Mucosa of gallbladder (tissue), 1 donor: ENCODE measurements around the gene NRARP. TPM values are rescaled to one million over a fixed set of nuclear protein-coding genes. Genes with fewer than 3 reads are reported as not detected.
A peak's percentile ranks its signal among the peaks of the same experiment; 100 is the strongest.
"Not testable (repeated sequence)": the region's sequence is repeated elsewhere in the genome, so short reads cannot be mapped to it uniquely, and the experiment has no call there.

Source experiments
- DNase-seq: peaks from one replicate; pipeline ENCODE4 v3.0.0-alpha.2; 2020; ENCODE audit warnings: low spot score
- total RNA-seq: library from RNA; stranded (reverse); gene quantifications from one replicate; pipeline ENCODE4 v1.2.1, GENCODE V29; 2021
- donor health status: DM: no; HTN: no; CAD: no.

NRARP gene
- total RNA-seq, result 124 TPM

- peak; percentile 93 for DNase-seq
Measured at GRCh38 chr9:137302118-137302448, at the start of gene NRARP. Gene NRARP, minus strand, starts transcription at chr9:137302271. Its CDS starts 343 bp downstream, at chr9:137301928.

- DNase-seq, result no peak
Measured at GRCh38 chr9:137350696-137351584, 48.9 kb upstream of the NRARP start.

DNA sequence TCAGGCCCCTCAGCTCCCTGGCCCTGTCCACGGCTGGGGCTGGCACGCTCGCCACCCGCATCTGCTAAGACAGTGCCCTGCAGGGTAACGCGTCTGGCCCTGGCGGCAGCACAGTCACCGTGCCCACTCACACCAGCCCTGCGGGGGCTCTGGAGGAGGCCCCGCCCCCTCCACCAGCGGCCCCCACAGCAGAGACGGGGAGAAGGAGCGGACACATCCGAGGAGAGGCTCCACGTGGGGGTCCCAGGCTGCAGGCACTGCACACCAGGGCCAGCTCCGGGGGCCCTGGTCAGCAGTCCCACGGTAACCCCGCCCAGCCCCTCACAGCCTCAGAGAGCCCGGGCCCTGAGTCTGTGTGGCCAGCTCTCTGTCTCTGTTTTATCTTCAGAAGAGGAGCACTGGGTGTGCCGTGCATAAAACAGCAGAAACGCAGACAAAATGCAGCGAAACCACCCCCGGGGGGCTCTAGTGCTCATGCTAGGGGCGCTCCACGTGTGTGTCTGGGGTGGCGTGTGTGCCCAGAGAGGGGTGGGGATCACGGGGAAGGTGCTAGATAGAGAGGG is 47.5 kb upstream of the NRARP start:
- no peak for DNase-seq

DNA sequence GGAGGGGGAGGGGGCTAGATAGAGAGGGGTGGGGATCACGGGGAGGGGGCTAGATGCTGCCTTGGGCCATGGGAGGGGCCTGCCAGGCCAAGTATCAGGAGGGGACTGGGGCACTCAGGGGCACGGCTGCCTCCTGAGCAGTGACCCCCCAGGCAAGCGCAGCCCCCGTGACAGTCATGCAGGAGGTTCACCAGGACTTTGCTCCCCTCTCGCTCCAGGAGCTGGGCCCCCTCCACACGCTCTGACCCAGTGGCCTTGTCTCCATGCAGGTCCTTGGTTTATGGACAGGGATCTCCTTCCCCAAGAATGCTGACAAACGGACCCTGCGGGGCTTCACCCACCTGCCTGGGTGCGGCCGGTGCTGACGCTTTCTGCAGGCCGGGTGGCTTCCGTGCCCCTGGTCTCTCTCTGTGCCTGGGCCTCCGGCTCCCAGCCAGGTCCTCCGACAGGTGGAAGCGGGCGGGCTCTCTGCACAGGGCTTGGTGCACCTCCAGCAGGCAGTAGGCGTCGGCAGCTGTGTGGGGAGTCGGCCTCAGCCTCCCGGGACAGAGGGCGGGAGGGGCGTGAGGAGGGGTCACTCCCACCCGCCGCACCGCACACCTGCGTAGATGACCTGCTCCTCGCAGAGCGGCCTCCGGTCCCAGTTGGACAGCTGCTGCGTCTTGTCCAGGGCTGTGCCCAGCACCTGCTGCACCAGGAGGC is 46.8 kb upstream of the NRARP start:
- DNase-seq, result no peak

DNA sequence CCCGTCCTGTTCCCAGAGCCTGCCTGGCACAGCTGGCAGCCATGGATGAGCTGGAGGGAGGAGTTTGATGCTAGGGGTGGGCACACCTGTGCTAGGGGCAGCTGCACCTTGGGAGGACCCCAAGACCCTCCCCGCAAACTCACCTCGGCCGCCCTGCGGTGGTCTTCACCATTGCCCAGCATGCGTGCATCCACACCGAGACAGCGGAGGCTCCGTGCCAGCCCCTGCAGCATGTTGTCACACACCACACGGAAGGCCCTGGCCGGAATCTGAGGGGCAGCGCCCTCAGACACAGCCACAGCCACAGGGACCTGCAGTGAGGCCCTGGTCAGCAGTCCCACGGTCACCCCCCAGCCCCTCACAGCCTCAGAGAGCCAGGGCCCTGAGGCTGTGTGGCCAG is 45.9 kb upstream of the NRARP start:
- DNase-seq, result no peak

DNA sequence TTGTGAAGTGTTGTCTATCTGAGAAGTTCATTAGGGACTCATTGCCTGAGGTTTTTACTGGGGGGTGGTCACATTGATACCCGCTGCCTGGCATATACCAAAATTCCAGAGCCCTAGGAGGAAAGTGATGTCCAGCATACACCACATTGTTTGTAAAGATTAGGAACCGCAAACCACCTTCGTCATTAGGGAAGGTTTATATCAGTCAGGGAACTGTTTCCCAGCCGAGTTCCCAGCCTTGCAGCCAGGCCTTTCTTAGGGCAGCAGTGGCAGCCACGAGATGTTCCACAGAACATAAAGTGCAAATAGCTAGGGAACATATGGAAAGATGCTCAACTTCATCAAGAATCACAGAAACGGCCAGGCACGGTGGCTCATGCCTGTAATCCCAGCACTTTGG is 40.4 kb upstream of the NRARP start:
- DNase-seq, result no peak

GRCh38 chr9:137341227-137341626 is 39.2 kb upstream of the NRARP start:
- no peak for DNase-seq

- not testable (repeated sequence) for DNase-seq
Measured at GRCh38 chr9:137339908-137340462, 37.9 kb upstream of the NRARP start.

DNA sequence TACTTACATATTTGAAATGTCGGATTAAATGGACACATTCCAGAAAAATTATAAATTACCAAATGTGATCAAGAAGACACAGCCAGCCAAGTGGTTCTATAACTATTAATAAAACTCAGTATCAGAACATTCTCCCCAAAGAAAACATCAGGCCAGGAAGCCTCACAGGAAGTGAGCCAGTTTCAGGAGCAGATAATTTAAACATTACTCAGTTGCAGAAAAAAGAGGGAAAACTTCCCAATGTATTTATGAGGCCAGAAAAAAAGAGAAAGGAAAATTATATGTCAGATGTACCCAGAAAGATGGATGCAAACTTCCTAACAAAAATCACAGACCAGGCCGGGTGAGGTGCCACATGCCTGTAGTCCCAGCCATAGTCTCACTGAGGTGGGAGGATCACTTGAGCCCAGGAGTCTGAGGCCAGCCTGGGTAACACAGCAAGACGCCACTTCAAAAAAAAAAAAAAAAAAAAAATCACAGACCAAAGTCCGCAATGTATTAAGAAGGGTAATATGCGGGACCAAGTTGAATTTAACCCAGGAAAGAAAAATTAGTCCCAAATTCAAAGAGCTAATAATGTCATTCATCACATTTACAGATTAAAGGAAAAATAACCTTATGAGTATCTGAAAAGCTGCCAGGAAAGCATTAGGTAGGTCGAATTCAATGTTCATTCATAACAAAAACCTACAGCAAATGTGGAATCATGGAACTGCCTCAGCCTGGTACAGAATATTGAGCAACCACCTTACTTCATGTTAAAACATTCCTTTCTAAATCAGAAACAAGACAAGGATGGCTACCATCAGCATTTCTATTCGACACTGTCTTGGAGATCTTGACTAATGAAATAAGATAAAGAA is 37.2 kb upstream of the NRARP start:
- DNase-seq, result no peak

DNA sequence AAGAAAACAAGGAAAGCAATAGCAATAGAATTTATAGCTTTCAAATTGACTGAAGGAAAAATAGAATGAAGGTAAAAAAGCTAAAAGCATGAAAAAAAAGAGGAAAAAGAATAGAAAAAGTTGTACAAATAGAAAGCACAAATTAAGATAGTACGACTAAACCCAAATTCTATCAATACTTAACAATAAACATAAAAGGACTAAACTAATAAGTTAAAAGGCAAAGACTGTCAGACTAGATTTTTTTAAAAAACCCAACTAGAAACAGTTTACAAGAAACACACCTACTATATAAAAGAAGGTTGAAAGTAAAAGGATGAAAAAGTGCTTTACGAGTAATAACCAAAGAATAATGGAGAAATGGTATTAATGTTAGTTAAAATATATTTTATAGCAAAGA is 34.7 kb upstream of the NRARP start:
- no peak for DNase-seq

DNA sequence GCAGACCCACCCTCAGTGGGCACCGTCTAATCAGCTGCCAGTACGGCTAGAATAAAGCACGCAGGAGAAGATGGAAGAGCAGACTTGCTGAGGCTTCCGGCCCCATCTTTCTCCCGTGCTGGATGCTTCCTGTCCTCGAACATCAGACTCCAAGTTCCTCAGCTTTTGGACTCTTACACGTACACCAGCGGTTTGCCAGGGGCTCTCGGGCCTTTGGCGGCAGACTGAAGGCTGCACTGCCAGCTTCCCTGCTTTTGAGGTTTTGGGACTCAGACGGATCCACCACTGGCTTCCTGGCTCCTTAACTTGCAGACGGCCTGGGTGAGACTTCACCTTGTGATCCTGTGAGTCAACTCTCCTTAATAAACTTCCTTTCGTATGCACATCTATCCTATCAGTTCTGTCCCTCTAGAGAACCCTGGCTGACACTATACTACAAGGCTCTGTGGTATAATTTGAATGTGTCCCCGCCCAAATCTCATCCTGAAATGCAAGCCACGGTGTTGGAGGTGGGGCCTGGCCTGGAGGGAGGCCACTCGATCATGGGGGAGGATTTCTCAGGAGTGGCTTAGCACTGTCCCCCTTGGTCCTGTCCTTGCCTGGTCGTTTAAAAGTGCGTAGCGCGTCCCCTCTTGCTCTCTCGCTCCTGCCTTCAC is 31.1 kb upstream of the NRARP start:
- DNase-seq, result no peak

GRCh38 chr9:137331929-137332328 is 29.9 kb upstream of the NRARP start:
- no peak for DNase-seq

- no peak for DNase-seq
Measured at GRCh38 chr9:137330689-137331088, 28.6 kb upstream of the NRARP start.

- not testable (repeated sequence) for DNase-seq
Measured at GRCh38 chr9:137329590-137329989, 27.5 kb upstream of the NRARP start.

GRCh38 chr9:137327641-137328550 is 25.8 kb upstream of the NRARP start:
- not testable (repeated sequence) for DNase-seq

- DNase-seq, result no peak
Measured at GRCh38 chr9:137326445-137327065, 24.5 kb upstream of the NRARP start.

GRCh38 chr9:137325799-137326198 is 23.7 kb upstream of the NRARP start:
- DNase-seq, result no peak

DNA sequence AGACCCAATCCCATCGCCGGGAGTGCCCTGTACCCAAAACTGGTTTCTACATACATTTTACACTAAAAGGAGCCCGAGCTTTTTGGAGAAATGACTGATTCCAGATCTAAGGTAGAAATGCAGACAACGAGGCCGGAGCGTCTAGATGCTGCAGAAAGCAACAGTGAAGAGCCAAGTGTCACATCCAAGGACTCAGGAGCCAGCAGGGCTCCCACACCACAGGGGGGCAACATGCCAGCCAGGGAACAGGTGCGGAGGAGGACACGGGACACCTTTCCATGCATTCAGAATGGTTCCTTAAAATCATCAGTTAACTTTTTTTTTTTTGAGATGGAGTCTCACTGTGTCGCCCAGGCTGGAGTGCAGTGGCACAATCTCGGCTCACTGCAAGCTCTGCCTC is 23.1 kb upstream of the NRARP start:
- no peak for DNase-seq

DNA sequence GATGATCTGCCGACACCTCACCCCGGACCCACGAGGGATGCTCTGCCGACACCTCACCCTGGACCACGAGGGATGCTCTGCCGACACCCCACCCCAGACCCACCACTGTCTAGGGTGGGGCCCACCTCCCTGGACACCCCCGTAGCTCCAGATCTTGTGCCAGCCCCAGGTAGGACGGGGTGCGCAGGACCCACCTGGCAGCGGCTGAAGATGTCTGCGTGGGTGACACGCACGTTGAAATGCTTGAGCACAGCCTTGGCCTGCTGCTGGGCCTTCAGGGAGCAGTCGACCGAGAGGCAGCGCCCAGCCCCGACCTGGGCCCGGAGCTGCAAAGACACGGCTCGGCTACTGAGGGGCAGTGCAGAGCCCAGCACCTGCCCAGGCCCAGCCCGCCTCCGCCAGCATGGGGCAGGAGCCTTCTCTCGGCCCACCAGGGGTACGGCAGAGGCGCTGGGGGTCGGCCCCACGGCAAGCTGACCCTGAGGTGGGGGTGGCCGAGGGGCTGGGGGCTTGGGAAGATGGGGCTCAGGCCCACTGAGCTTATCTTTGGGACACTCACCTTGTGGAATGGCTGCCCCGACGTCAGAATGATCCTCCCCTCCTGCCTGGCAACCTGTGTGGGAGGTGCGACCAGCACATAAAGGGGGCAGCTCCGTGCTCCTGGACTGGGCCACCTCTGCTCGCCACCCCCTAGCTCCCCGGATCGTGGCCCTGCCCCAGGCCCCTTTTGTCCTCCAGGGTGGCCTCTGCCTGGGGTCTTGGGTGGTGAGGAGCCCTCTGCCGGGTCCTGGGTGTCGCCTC is 21.7 kb upstream of the NRARP start:
- DNase-seq, result no peak
